ENCODE data around the gene CCDC188. TPM values are rescaled to one million over a fixed set of nuclear protein-coding genes. Genes with fewer than 3 reads are reported as not detected.

Gene CCDC188
- total and polyA plus RNA-seq, 10 of the 15 experiments (the other 5 are each of a cell fraction or from before 2014, with no cell fraction given): not detected

- no peak for TF ChIP-seq ZNF24 (IDR thresholded peaks at IDR 0.05)
Observed at GRCh38 chr22:20152464-20152890, 1.6 kb upstream of the CCDC188 start (continued).

DNA sequence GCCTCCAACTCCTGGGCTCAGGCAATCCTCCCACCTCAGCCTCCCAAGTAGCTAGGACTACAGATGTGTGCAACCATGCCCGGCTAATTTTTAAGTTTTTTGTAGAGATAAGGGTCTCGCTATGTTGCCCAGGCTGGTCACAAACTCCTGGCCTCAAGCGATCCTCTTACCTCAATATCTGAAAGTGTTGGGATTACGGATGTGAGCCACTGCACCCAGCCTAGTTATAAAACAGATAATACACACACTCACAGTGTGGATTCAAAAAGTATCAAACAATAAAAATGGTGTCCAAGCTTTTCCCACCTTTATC, 377 bp upstream of the CCDC188 start:
- Histone ChIP-seq H3K27me3 (replicated peaks in 1 of 2; ENCODE audit: control insufficient read depth in 2 of 2, insufficient read depth in 2 of 2, low read length in 1 of 2) (no peaks in the 10 kb centered on the region; a peak in 1 of 4 replicates), H3K9me3 (replicated peaks; ENCODE audit: control insufficient read depth, insufficient read depth, low read length) (no peaks in the 10 kb centered on the region), H3K4me1 (ENCODE audit: control insufficient read depth, insufficient read depth, low read length) (peaks cover 4% of the 10 kb centered on the region; the same call in 1 of the 2 replicates), H4K20me1 (ENCODE audit: control insufficient read depth, insufficient read depth) (no peaks in the 10 kb centered on the region), H3K4me2 (ENCODE audit: control insufficient read depth, insufficient read depth) (no peak overlapping the region), H3K36me3 (ENCODE audit: control insufficient read depth in 2 of 2, insufficient read depth in 2 of 2, low read length in 1 of 2) (no peaks in the 10 kb centered on the region), H3K9ac (ENCODE audit: control insufficient read depth, insufficient read depth, low read length) (no peak overlapping the region), H2AFZ (ENCODE audit: control insufficient read depth, low read depth, low read length) (no peak overlapping the region), H3K4me3 (no peak overlapping the region), H3K79me2 (ENCODE audit: control insufficient read depth, insufficient read depth, low read length) (no peaks in the 10 kb centered on the region), H3K27ac (ENCODE audit: control insufficient read depth, insufficient read depth) (no peak overlapping the region)
- ChIA-PET CTCF (interaction anchor here (0.7 kb wide), 1 partner anchor 87 kb away, joined by 3 read pairs; no protein-coding TSS in a partner anchor), POLR2A (no interaction called here), SMC1A (ENCODE audit: uncharacterized antibody, unreplicated experiment) (no interaction called here), RAD21 (ENCODE audit: unreplicated experiment) (no interaction called here)
- DNase-seq (ENCODE audit: low read depth, low spot score) (no peak), ATAC-seq (no peak), FAIRE-seq (no peak)
- in situ Hi-C loops (cut with MboI) (loop anchor here (10.0 kb wide), 2 partner anchors 114 to 144 kb away; partner anchors contain the start of gene RTN4R), intact Hi-C loops (cut with micrococcal nuclease; ENCODE audit: unreplicated experiment) (no loop called here)
- WGBS (ENCODE audit: insufficient coverage, insufficient replicate concordance, low lambda C conversion rate, missing lambda C conversion rate): 58% methylated on average over 4 of the region's 4 CpGs
- BruUV-seq (replicated peaks): no TSS peak
- TF ChIP-seq SIN3A (IDR thresholded peaks at IDR 0.05; ENCODE audit: low read depth, low read length) (no peak), HDGF (IDR thresholded peaks at IDR 0.05) (no peak), EED (IDR thresholded peaks at IDR 0.05; ENCODE audit: low read depth) (no peak), NFYA (IDR thresholded peaks at IDR 0.05; ENCODE audit: borderline replicate concordance, low read depth, low read length) (no peak), ELK1 (IDR thresholded peaks at IDR 0.05; ENCODE audit: low read depth, low read length) (no peak), CEBPB (IDR thresholded peaks at IDR 0.05; ENCODE audit: borderline replicate concordance in 1 of 2, low read depth in 2 of 2, low read length in 2 of 2) (no peak), NR2F1 (conservative IDR thresholded peaks at IDR 0.05) (no peak), ZZZ3 (IDR thresholded peaks at IDR 0.05; ENCODE audit: control insufficient read depth, insufficient read length, low read depth) (no peak), PRDM15 (CRISPR knock-in tag; IDR thresholded peaks at IDR 0.05) (no peak), MYC (IDR thresholded peaks at IDR 0.05; ENCODE audit: insufficient read depth, insufficient read length, insufficient replicate concordance, low read length, severe bottlenecking) (no peak), POU2F2 (IDR thresholded peaks at IDR 0.05; ENCODE audit: borderline replicate concordance, low read depth, low read length) (no peak)
- TF ChIP-seq, protein P1, sequence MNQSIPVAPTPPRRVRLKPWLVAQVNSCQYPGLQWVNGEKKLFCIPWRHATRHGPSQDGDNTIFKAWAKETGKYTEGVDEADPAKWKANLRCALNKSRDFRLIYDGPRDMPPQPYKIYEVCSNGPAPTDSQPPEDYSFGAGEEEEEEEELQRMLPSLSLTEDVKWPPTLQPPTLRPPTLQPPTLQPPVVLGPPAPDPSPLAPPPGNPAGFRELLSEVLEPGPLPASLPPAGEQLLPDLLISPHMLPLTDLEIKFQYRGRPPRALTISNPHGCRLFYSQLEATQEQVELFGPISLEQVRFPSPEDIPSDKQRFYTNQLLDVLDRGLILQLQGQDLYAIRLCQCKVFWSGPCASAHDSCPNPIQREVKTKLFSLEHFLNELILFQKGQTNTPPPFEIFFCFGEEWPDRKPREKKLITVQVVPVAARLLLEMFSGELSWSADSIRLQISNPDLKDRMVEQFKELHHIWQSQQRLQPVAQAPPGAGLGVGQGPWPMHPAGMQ (IDR thresholded peaks at IDR 0.05; ENCODE audit: borderline replicate concordance): no peak
- TF ChIP-seq, protein P2, sequence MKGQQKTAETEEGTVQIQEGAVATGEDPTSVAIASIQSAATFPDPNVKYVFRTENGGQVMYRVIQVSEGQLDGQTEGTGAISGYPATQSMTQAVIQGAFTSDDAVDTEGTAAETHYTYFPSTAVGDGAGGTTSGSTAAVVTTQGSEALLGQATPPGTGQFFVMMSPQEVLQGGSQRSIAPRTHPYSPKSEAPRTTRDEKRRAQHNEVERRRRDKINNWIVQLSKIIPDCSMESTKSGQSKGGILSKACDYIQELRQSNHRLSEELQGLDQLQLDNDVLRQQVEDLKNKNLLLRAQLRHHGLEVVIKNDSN (IDR thresholded peaks at IDR 0.05; ENCODE audit: borderline replicate concordance, extremely low read length, insufficient read depth, low read depth, low read length): no peak

Measured in GM12878 (cell line).